ENCODE results near the gene PARN. TPM values are rescaled to one million over a fixed set of nuclear protein-coding genes. Genes with fewer than 3 reads are reported as not detected.
"Not testable (repeated sequence)": the region's sequence is repeated elsewhere in the genome, so short reads cannot be mapped to it uniquely, and the experiment has no call there.

Gene PARN
- polyA plus RNA-seq, 1 experiment = 18.5 TPM

- Histone ChIP-seq H3K27me3 (ENCODE audit: control insufficient read depth, insufficient read depth, low read length) (no peaks in the 10 kb centered on the region), H3K4me3 (ENCODE audit: low read depth, low read length) (no peak overlapping the region), H3K36me3 (ENCODE audit: control insufficient read depth, insufficient read depth, low read length) (no peaks in the 10 kb centered on the region)
- ChIA-PET CTCF (interaction anchor here (0.9 to 1.7 kb wide), 2 partner anchors 16 to 21 kb away, joined by 3 to 5 read pairs; no protein-coding TSS in a partner anchor), POLR2A (no interaction called here)
- no peak for DNase-seq (ENCODE audit: low read depth)
- TF ChIP-seq CTCF (IDR thresholded peaks at IDR 0.05; ENCODE audit: insufficient read depth, low read depth, low read length) = no peak
Measured at GRCh38 chr16:14548933-14549788, 80.9 kb downstream of the PARN start.

GRCh38 chr16:14545346-14545884 is 84.6 kb downstream of the PARN start:
- H3K27me3 ChIP-seq (ENCODE audit: control insufficient read depth, insufficient read depth, low read length) = no peaks in the 10 kb centered on the region
- TF ChIP-seq CTCF (IDR thresholded peaks at IDR 0.05; ENCODE audit: insufficient read depth, low read depth, low read length) = no peak
- no peak overlapping the region for H3K4me3 ChIP-seq (ENCODE audit: low read depth, low read length)
- ChIA-PET POLR2A (no interaction called here), CTCF (no interaction called here)
- H3K36me3 ChIP-seq (ENCODE audit: control insufficient read depth, insufficient read depth, low read length) = no peaks in the 10 kb centered on the region; the same call in 1 of the 2 replicates
- DNase-seq (ENCODE audit: low read depth) = no peak

GRCh38 chr16:14544846-14545245 is 85.2 kb downstream of the PARN start:
- H3K27me3 ChIP-seq (ENCODE audit: control insufficient read depth, insufficient read depth, low read length); DNase-seq (ENCODE audit: low read depth); H3K36me3 ChIP-seq (ENCODE audit: control insufficient read depth, insufficient read depth, low read length); H3K4me3 ChIP-seq (ENCODE audit: low read depth, low read length); POLR2A ChIA-PET: not testable (repeated sequence)
- CTCF ChIA-PET = interaction anchor here (0.8 kb wide), 1 partner anchor 61 kb away, joined by 3 read pairs; no protein-coding TSS in a partner anchor

- H3K27me3 ChIP-seq (ENCODE audit: control insufficient read depth, insufficient read depth, low read length) = no peaks in the 10 kb centered on the region
- H3K36me3 ChIP-seq (ENCODE audit: control insufficient read depth, insufficient read depth, low read length) = no peaks in the 10 kb centered on the region; the same call in none of the 2 replicates
- CTCF ChIA-PET = no interaction called here
- H3K4me3 ChIP-seq (ENCODE audit: low read depth, low read length) = no peak overlapping the region
- DNase-seq (ENCODE audit: low read depth) = no peak
- POLR2A ChIA-PET = no interaction called here
- no peak for TF ChIP-seq CTCF (IDR thresholded peaks at IDR 0.05; ENCODE audit: insufficient read depth, low read depth, low read length)
Measured at GRCh38 chr16:14539631-14540030, 90.4 kb downstream of the PARN start.

GRCh38 chr16:14539156-14539555 is 90.9 kb downstream of the PARN start:
- no peaks in the 10 kb centered on the region for H3K27me3 ChIP-seq (ENCODE audit: control insufficient read depth, insufficient read depth, low read length)
- POLR2A ChIA-PET = interaction anchor here (0.7 kb wide), 1 partner anchor 536 kb away, joined by 3 read pairs; no protein-coding TSS in a partner anchor
- DNase-seq (ENCODE audit: low read depth) = no peak
- H3K4me3 ChIP-seq (ENCODE audit: low read depth, low read length) = no peak overlapping the region
- TF ChIP-seq CTCF (IDR thresholded peaks at IDR 0.05; ENCODE audit: insufficient read depth, low read depth, low read length) = no peak
- no peaks in the 10 kb centered on the region; the same call in none of the 2 replicates for H3K36me3 ChIP-seq (ENCODE audit: control insufficient read depth, insufficient read depth, low read length)
- CTCF ChIA-PET = interaction anchor here (0.9 kb wide), 1 partner anchor 9 kb away, joined by 3 read pairs; no protein-coding TSS in a partner anchor
